OCI-LY7 (cell line): Measurements from ENCODE around the gene PREPL. TPM values are rescaled to one million over a fixed set of nuclear protein-coding genes. Genes with fewer than 3 reads are reported as not detected.

Source experiments
- BruUV-seq: library from RNA; stranded (reverse); fragments of 400-500 nt; replicated peaks from 2 replicates; lab custom pipeline; 2021; lab: Mats Ljungman, UMichigan
- CTCF ChIA-PET: fragments of 300-600 bp; sonication (Branson Sonifier 250); formaldehyde crosslinking; loops from one replicate; lab custom pipeline; 2022; ENCODE audit warnings: antibody characterized with exemption; ENCODE audit not compliant: unreplicated experiment; lab: Charles Lee
- POLR2A ChIA-PET: fragments of 300-600 bp; sonication (Branson Sonifier 250); formaldehyde crosslinking; loops from one replicate; lab custom pipeline; 2022; ENCODE audit warnings: antibody characterized with exemption; lab: Charles Lee
- DNase-seq: peaks from one replicate; pipeline ENCODE4 v3.0.0-alpha.2; 2015; ENCODE audit warnings: low spot score
- H2AFZ ChIP-seq: fragments of 200-600 bp; sonication (generic), shearing (Covaris generic); 2 replicates; pipeline ENCODE4 v1.6.1; 2014; ENCODE audit warnings: mild to moderate bottlenecking, antibody characterized with exemption, low read length, moderate library complexity
- H3K27ac ChIP-seq: fragments of 200-600 bp; sonication (generic); 2 replicates; pipeline ENCODE4 v1.5.1; 2014; ENCODE audit warnings: mixed run types, low read depth, mild to moderate bottlenecking, moderate library complexity, low read length, inconsistent platforms; ENCODE audit not compliant: poor library complexity, severe bottlenecking
- H3K36me3 ChIP-seq: fragments of 200-600 bp; sonication (generic); 2 replicates; pipeline ENCODE4 v1.6.1; 2014; ENCODE audit warnings: mild to moderate bottlenecking, antibody characterized with exemption, low read length, moderate library complexity, mixed read lengths; ENCODE audit not compliant: insufficient read depth
- H3K4me1 ChIP-seq: fragments of 200-600 bp; sonication (generic); 2 replicates; pipeline ENCODE4 v1.5.1; 2014; ENCODE audit warnings: mild to moderate bottlenecking, low read length; ENCODE audit not compliant: insufficient read depth, poor library complexity, severe bottlenecking
- H3K4me2 ChIP-seq: fragments of 200-600 bp; sonication (generic); 2 replicates; pipeline ENCODE4 v1.6.1; 2014; ENCODE audit warnings: mild to moderate bottlenecking, low read length
- H3K4me3 ChIP-seq: fragments of 200-600 bp; sonication (generic); 2 replicates; pipeline ENCODE4 v1.5.1; 2014; ENCODE audit warnings: mild to moderate bottlenecking, low read depth, low read length; ENCODE audit not compliant: poor library complexity, severe bottlenecking
- H3K79me2 ChIP-seq: fragments of 200-600 bp; sonication (generic); 2 replicates; pipeline ENCODE4 v1.6.1; 2016; ENCODE audit warnings: low read depth, mild to moderate bottlenecking, low read length, moderate library complexity, mixed read lengths; ENCODE audit not compliant: insufficient read depth
- H3K9me2 ChIP-seq: fragments of 200-600 bp; sonication (generic); 2 replicates; pipeline ENCODE4 v1.6.1; 2016; ENCODE audit warnings: mild to moderate bottlenecking, low read length, mixed read lengths; ENCODE audit not compliant: insufficient read depth
- H3K9me3 ChIP-seq: fragments of 200-600 bp; sonication (generic); 2 replicates; pipeline ENCODE4 v1.6.1; 2014; ENCODE audit warnings: mild to moderate bottlenecking, mixed run types, low read length, mixed read lengths
- H4K20me1 ChIP-seq: fragments of 200-600 bp; sonication (generic); 2 replicates; pipeline ENCODE4 v1.6.1; 2014; ENCODE audit warnings: mild to moderate bottlenecking, antibody characterized with exemption, low read length, moderate library complexity, mixed read lengths; ENCODE audit not compliant: insufficient read depth
- CTCF ChIP-seq: fragments of 200-600 bp; sonication (generic); conservative IDR thresholded peaks from 2 replicates; pipeline ENCODE4 v1.5.1; 2014; ENCODE audit warnings: mild to moderate bottlenecking, antibody characterized with exemption, low read length, moderate library complexity, mixed read lengths
- EZH2phosphoT487 ChIP-seq: fragments of 200-600 bp; sonication (generic); IDR thresholded peaks from 2 replicates; pipeline ENCODE4 v1.6.1; 2018; ENCODE audit warnings: low read depth, borderline replicate concordance, mild to moderate bottlenecking, mixed run types, antibody characterized with exemption, low read length, moderate library complexity, mixed read lengths
- intact Hi-C: fragments of 100-400 bp; cut with micrococcal nuclease; formaldehyde crosslinking; loops from one replicate; pipeline ENCODE4 v1.10.0; 2022; ENCODE audit not compliant: unreplicated experiment
- total RNA-seq, 2 experiments: library from RNA; depleted of rRNA in 1 of 2; stranded (reverse); fragments of >200 nt in 1 of 2; shearing (Covaris generic) in 1 of 2; gene quantifications; 2 replicates each; pipeline ENCODE4 v1.2.3, GENCODE V29; 2014 to 2022

Gene PREPL
- total RNA-seq, 2 experiments from 2014 or later, result 27.5 to 40.6 TPM

- BruUV-seq, result no TSS peak
- H2AFZ ChIP-seq, result no peak overlapping the region
Measured at GRCh38 chr2:44397447-44398175, 36.3 kb upstream of the PREPL start.

GRCh38 chr2:44392338-44392943 lies 31.1 kb upstream of the PREPL start:
- BruUV-seq, result no TSS peak
- no peaks in the 10 kb centered on the region for H3K9me2 ChIP-seq
- no peaks in the 10 kb centered on the region; the same call in 1 of the 2 replicates for H3K36me3 ChIP-seq
- intact Hi-C loops, result loop anchor here (5.0 kb wide), 1 partner anchor 565 kb away; no protein-coding TSS in a partner anchor
- ChIA-PET POLR2A (interaction anchor here (0.6 to 1.7 kb wide), 2 partner anchors 9 to 19 kb away, joined by 3 to 6 read pairs; no protein-coding TSS in a partner anchor), CTCF (interaction anchor here (0.8 to 1.0 kb wide), 2 partner anchors 87 to 563 kb away, joined by 4 to 5 read pairs; no protein-coding TSS in a partner anchor)
- H3K4me1 ChIP-seq, result no peaks in the 10 kb centered on the region
- H3K27ac ChIP-seq, result no peak overlapping the region
- H4K20me1 ChIP-seq, result no peaks in the 10 kb centered on the region
- no peak overlapping the region for H3K4me3 ChIP-seq
- TF ChIP-seq CTCF, result peak; percentile 88
- no peak for TF ChIP-seq EZH2phosphoT487
- no peak overlapping the region for H2AFZ ChIP-seq
- H3K79me2 ChIP-seq, result no peaks in the 10 kb centered on the region
- H3K4me2 ChIP-seq, result no peak overlapping the region
- no peaks in the 10 kb centered on the region for H3K9me3 ChIP-seq
- peak; percentile 58 for DNase-seq

More at GRCh38 chr2:44397447-44398175, 36.3 kb upstream of the PREPL start:
- no peaks in the 10 kb centered on the region for H3K9me3 ChIP-seq
- H3K9me2 ChIP-seq, result no peaks in the 10 kb centered on the region
- no peak for TF ChIP-seq CTCF
- no peak for TF ChIP-seq EZH2phosphoT487
- intact Hi-C loops, result no loop called here
- no peaks in the 10 kb centered on the region for H4K20me1 ChIP-seq
- CTCF ChIA-PET, result no interaction called here
- H3K27ac ChIP-seq, result no peak overlapping the region
- H3K4me1 ChIP-seq, result no peaks in the 10 kb centered on the region
- POLR2A ChIA-PET, result interaction anchor here (0.6 to 1.1 kb wide), 2 partner anchors 10 to 25 kb away, joined by 3 to 4 read pairs; no protein-coding TSS in a partner anchor
- no peaks in the 10 kb centered on the region for H3K79me2 ChIP-seq
- no peaks in the 10 kb centered on the region for H3K36me3 ChIP-seq
- no peak overlapping the region for H3K4me3 ChIP-seq
- DNase-seq, result no peak
- no peak overlapping the region for H3K4me2 ChIP-seq
